Gastroesophageal sphincter (tissue), 3 donors: ENCODE measurements around the gene MESP2.

ENCODE experiments used
- CTCF ChIP-seq, 4 experiments: fragments of 200-600 bp in 2 of 4; fragments of 450-650 bp in 2 of 4; sonication (generic) in 1 of 4; IDR thresholded peaks; one replicate each; pipeline ENCODE4 v1.5.1; 2017 to 2019; ENCODE audit warnings: antibody characterized with exemption in 4 of 4, mild to moderate bottlenecking in 2 of 4, moderate library complexity in 2 of 4
- EP300 ChIP-seq: sonication (generic); formaldehyde crosslinking; IDR thresholded peaks from one replicate; pipeline ENCODE4 v1.6.1; 2017; ENCODE audit warnings: antibody characterized with exemption, mild to moderate bottlenecking
- POLR2A ChIP-seq, 2 donors: fragments of 450-650 bp; IDR thresholded peaks; one replicate each; pipeline ENCODE4 v1.6.1; 2017; ENCODE audit warnings: antibody characterized with exemption in 2 of 2, mild to moderate bottlenecking in 2 of 2, moderate library complexity in 1 of 2

GRCh38 chr15:89784686-89784960 is 8.5 kb downstream of the MESP2 start:
- TF ChIP-seq POLR2A (IDR thresholded peaks at IDR 0.05): no peak
- TF ChIP-seq CTCF (IDR thresholded peaks at IDR 0.05): no peak
- no peak for TF ChIP-seq EP300
